Hippocampal formation (tissue), 2 donors: Measurements from ENCODE around the gene MED31.
"Not testable (repeated sequence)": the region's sequence is repeated elsewhere in the genome, so short reads cannot be mapped to it uniquely, and the experiment has no call there.

Experiments
- DNase-seq, 2 donors: peaks; one replicate each; lab custom pipeline; 2025; lab: John Stamatoyannopoulos, UW

Gene MED31

GRCh38 chr17:6677158-6677831 lies 25.9 kb upstream of the MED31 start:
- DNase-seq: no peak

- DNase-seq: no peak
Observed at GRCh38 chr17:6676802-6677157, 25.4 kb upstream of the MED31 start.

GRCh38 chr17:6675201-6675825 lies 23.9 kb upstream of the MED31 start:
- no peak for DNase-seq

- no peak for DNase-seq
Observed at GRCh38 chr17:6674586-6674985, 23.2 kb upstream of the MED31 start.

- no peak for DNase-seq
Observed at GRCh38 chr17:6671431-6671830, 20.0 kb upstream of the MED31 start.

- DNase-seq: no peak
Observed at GRCh38 chr17:6670999-6671398, 19.6 kb upstream of the MED31 start.

- DNase-seq: no peak
Observed at GRCh38 chr17:6670571-6670970, 19.2 kb upstream of the MED31 start.

GRCh38 chr17:6669479-6670212 lies 18.2 kb upstream of the MED31 start:
- DNase-seq: no peak

GRCh38 chr17:6668727-6669425 lies 17.5 kb upstream of the MED31 start:
- no peak for DNase-seq

- no peak for DNase-seq
Observed at GRCh38 chr17:6668219-6668618, 16.8 kb upstream of the MED31 start.

- no peak for DNase-seq
Observed at GRCh38 chr17:6667516-6667915, 16.1 kb upstream of the MED31 start.

GRCh38 chr17:6666557-6666956 lies 15.2 kb upstream of the MED31 start:
- DNase-seq: no peak

- peak; percentile 67 to 68 for DNase-seq
Observed at GRCh38 chr17:6666077-6666521, 14.7 kb upstream of the MED31 start.

- DNase-seq: not testable (repeated sequence)
Observed at GRCh38 chr17:6663200-6663599, 11.8 kb upstream of the MED31 start.

GRCh38 chr17:6661464-6661848 lies 10.1 kb upstream of the MED31 start:
- DNase-seq: no peak

- DNase-seq: peak in 1 of 2 donors; percentile 21
Observed at GRCh38 chr17:6660805-6661463, 9.5 kb upstream of the MED31 start.

GRCh38 chr17:6660101-6660500 lies 8.7 kb upstream of the MED31 start:
- no peak for DNase-seq

GRCh38 chr17:6658411-6658810 lies 7.0 kb upstream of the MED31 start:
- DNase-seq: not testable (repeated sequence)

- no peak for DNase-seq
Observed at GRCh38 chr17:6657633-6658287, 6.4 kb upstream of the MED31 start.

- DNase-seq: not testable (repeated sequence)
Observed at GRCh38 chr17:6656797-6657632, 5.6 kb upstream of the MED31 start.
